NOMO-1 treated with DMSO at 0.1 percent for 48 hours (cell line): ENCODE results near the gene OR5I1.
"Not testable (repeated sequence)": the region's sequence is repeated elsewhere in the genome, so short reads cannot be mapped to it uniquely, and the experiment has no call there.

ENCODE experiments used
- DNase-seq: peaks from one replicate; lab custom pipeline; 2025; ENCODE audit not compliant: unreplicated experiment; lab: John Stamatoyannopoulos, UW

Gene OR5I1

GRCh38 chr11:55936300-55936699 is at the start of gene OR5I1:
OR5I1 (minus strand) TSS chr11:55936400; CDS start chr11:55936400, 0 bp downstream.
- no peak for DNase-seq

- no peak for DNase-seq
Observed at GRCh38 chr11:55970935-55971334, 34.7 kb upstream of the OR5I1 start.

DNA sequence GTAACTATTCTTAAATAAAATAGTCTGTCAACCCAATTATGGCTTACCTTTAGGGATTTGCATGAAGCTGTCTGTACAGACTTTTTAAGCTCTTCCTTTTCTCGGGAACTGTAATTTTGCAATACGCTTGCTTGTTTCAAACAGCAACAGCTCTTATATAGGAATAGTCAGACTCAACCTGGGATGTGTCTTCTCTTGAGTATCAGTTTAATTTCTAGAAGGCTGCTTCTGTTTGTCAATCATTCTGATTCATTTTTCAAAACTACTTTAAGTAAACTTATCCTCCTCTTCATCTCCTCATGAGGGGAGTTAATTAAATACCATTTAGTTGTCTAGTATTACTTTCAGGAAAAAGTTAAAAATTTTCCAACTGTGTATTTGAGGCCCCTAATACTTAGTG is 33.6 kb upstream of the OR5I1 start, which contains the start of gene OR10AG1:
Gene OR10AG1, minus strand, starts transcription at position 101 of the 400 bp plus-strand sequence. Its CDS starts 38 bp downstream, at position 63.
- no peak for DNase-seq

DNA sequence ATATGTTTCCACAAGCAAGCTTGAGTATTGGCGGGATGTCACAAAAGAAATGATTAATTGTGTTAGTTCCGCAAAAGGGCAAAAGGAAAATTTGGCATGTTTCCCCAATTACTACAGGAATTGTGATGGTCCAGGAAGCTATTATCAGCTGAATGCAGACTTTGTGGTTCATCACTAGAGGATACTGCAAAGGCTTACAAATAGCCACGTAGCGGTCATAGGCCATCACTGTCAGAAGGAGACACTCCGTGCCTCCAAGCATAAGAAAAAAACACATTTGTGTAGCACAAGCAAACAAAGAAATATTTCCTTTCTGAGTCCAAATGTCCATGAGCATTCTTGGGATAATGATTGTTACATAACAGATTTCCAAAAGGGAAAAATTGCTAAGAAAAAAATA is 31.7 kb upstream of the OR5I1 start:
- no peak for DNase-seq

DNA sequence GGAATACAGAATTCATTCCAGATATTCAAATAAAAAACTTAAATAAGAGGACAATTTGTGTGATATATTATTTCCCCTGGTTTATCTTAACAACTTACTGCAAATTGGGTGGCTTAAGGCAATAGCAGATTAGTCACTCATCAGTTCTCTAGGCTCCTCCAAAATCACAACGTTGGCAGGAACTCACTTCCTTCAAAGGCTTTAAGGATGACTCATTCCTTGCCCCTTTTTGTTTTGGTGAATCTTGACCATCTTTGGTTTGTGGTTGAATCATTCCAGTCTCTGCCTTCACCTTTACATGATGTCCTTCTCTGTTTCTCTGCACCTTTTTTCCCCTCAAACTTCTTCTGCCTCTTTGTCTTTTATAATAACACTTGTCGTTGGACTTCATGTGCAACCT is 30.2 kb upstream of the OR5I1 start:
- DNase-seq, result no peak

- DNase-seq, result no peak
Observed at GRCh38 chr11:55956521-55956920, 20.3 kb upstream of the OR5I1 start.

DNA sequence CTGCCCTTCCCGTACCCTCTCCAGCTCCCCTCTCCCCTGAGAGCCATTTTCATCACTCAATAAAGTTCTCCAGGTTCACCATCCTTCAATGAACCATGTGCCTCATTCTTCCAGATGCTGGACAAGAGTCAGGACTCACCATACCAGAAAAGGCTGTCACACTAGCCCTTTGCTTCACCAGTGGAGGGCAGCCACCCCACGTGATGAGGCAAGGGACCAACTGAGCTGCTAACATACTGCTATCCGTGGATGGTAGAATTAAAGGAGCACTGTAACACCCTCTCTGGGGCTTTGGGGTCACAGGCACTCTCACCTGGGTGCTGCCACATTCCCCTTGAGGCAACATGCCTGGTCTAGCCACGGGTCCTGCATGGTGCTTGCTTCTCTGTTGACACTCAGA is 13.1 kb upstream of the OR5I1 start:
- no peak for DNase-seq

- peak; percentile 12 for DNase-seq
Observed at GRCh38 chr11:55942785-55943392, 6.7 kb upstream of the OR5I1 start.

DNA sequence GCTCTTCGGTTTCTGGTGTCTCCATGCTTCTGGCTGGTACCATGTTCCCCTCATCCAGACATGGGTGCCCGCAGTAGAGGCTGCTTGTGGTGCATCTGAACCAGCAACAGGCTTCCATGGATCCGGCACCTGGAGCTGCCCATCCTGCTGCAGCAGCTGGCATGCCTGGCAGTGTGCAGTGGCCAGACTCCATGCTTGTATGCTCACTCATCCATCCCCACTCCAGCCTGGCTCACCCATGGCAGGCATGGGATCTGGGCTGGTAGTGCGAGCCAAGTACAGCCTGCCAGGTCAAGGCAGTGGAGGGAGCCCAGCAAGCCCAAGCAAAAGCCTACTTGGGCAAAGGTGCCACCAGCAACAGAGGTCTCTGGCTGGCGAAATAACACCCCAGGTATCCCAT is 15.7 kb downstream of the OR5I1 start:
- no peak for DNase-seq

DNA sequence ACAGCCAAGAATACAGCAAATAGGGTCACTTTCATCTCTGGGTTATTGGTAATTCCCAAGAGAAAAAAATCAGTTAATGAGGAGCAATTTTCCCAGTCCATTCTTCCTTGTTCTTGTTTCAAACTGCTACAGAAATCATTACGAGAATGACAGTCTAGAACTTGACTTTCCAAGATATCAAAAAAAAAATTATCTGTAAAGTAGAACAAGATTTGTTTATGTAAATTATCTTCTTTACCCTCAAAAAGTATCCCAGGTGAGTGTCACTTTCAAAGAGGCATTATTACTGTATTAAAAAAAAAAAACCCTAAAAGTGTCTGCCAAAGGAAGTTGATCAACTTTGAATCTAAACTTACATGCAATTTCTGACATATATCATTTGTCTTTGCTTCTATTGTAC is 21.7 kb downstream of the OR5I1 start, which contains the start of gene OR5W2:
Gene OR5W2, minus strand, starts transcription at position 101 of the 400 bp plus-strand sequence. Its CDS starts 0 bp downstream, at position 101.
- no peak for DNase-seq

- no peak for DNase-seq
Observed at GRCh38 chr11:55902308-55902707, 33.9 kb downstream of the OR5I1 start.

- DNase-seq, result no peak
Observed at GRCh38 chr11:55895216-55895615, 41.0 kb downstream of the OR5I1 start.

GRCh38 chr11:55885481-55885880 is 50.7 kb downstream of the OR5I1 start:
- not testable (repeated sequence) for DNase-seq
